Gastroesophageal sphincter (tissue), 4 donors: Measurements from ENCODE around the gene LILRA6. TPM values are rescaled to one million over a fixed set of nuclear protein-coding genes. Genes with fewer than 3 reads are reported as not detected.
A peak's percentile ranks its signal among the peaks of the same experiment; 100 is the strongest.

ENCODE experiments used
- ATAC-seq: fragments of 150-250 bp; one replicate; pipeline ENCODE4 v1.9.1; 2016; ENCODE audit warnings: mild to moderate bottlenecking, moderate library complexity
- H3K27ac ChIP-seq, 4 donors: fragments of 200-600 bp; sonication (generic) in 3 of 4; 1 replicate in 3 of 4; 2 replicates in 1 of 4; pipeline ENCODE4 v1.5.1; 2016 to 2019
- H3K27me3 ChIP-seq: fragments of 200-600 bp; sonication (generic); one replicate; pipeline ENCODE4 v1.5.1; 2019
- H3K36me3 ChIP-seq, 2 donors: fragments of 200-600 bp; sonication (generic); one replicate each; pipeline ENCODE4 v1.5.1; 2019; ENCODE audit warnings: control low read depth in 1 of 2
- H3K4me1 ChIP-seq, 3 donors: fragments of 200-600 bp; sonication (generic); 1 replicate in 2 of 3; 2 replicates in 1 of 3; pipeline ENCODE4 v1.5.1; 2016 to 2019; ENCODE audit warnings: control low read depth in 2 of 3
- H3K4me3 ChIP-seq, 2 donors: fragments of 200-600 bp; sonication (generic); one replicate each; pipeline ENCODE4 v1.5.1; 2019; ENCODE audit warnings: mild to moderate bottlenecking in 1 of 2, moderate library complexity in 1 of 2
- H3K9me3 ChIP-seq, 3 donors: fragments of 200-600 bp; sonication (generic); one replicate each; pipeline ENCODE4 v1.5.1; 2017 to 2019; ENCODE audit warnings: control low read depth in 2 of 3
- EP300 ChIP-seq: sonication (generic); formaldehyde crosslinking; IDR thresholded peaks from one replicate; pipeline ENCODE4 v1.6.1; 2017; ENCODE audit warnings: antibody characterized with exemption, mild to moderate bottlenecking
- POLR2A ChIP-seq, 2 donors: fragments of 450-650 bp; IDR thresholded peaks; one replicate each; pipeline ENCODE4 v1.6.1; 2017; ENCODE audit warnings: antibody characterized with exemption in 2 of 2, mild to moderate bottlenecking in 2 of 2, moderate library complexity in 1 of 2
- POLR2AphosphoS5 ChIP-seq: sonication (generic); formaldehyde crosslinking; IDR thresholded peaks from one replicate; pipeline ENCODE4 v1.6.1; 2017; ENCODE audit warnings: antibody characterized with exemption
- WGBS, 2 donors: methylation state at CpG; one replicate each; pipeline ENCODE4 v1.1.5; 2018; ENCODE audit warnings: low coverage in 1 of 2; 5-methylcytosine and 5-hydroxymethylcytosine counted together
- small RNA-seq, 4 donors: library from RNA; depleted of rRNA; stranded (forward); fragments of <200 nt; gene quantifications; one replicate each; pipeline ENCODE3, GENCODE V24; 2016
- total RNA-seq, 4 donors: library from RNA; depleted of rRNA; stranded (reverse); fragments of >200 nt; gene quantifications; one replicate each; pipeline ENCODE4 v1.1.0, GENCODE V29; 2016
- TF ChIP-seq, protein P1 (sequence below), 4 experiments: fragments of 200-600 bp in 2 of 4; fragments of 450-650 bp in 2 of 4; sonication (generic) in 1 of 4; IDR thresholded peaks; one replicate each; pipeline ENCODE4 v1.5.1; 2017 to 2019; ENCODE audit warnings: antibody characterized with exemption in 4 of 4, mild to moderate bottlenecking in 2 of 4, moderate library complexity in 2 of 4

The LILRA6 gene
- total RNA-seq, 4 donors from 2014 or later = 0.31 to 4.2 (median 2.2) TPM

DNA sequence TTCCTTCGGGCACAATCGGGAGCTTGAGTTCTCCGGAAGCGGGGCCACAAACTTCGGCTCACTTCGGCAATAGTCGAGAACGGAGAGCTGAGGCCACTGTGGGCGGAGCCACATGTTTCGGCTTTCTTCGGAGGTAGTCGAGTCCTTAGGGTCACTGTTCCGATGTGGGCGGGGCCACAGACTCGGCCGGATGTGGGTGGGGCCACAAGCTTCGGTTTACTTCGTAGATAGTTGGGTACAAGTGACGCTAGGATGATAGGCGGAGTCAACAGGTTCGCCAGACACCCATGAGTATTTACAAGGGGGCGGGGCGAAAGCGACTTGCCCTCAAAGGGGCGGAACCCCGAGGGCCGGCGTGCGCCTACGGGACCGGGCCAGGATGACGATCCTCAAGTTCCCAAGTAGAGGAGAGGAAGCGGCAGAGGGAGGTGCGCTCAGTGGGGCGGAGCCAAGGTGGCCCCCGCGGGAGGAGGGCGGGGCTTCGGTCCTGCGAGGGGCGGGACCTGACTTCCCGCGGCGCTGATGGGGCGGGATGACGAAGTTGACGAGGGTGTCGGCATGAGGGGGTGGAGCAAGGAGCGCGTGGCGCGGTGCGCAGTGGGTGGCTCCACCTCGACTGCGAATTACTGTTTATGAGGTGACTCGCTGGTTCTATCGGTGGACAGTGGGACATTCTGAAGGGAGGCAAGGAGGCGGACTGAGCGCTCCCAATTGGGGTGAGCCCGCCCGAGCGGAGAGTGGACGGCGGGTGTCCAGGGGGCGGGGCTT, 52.7 kb downstream of the LILRA6 start:
- Histone ChIP-seq H3K27ac (peak overlapping the region; percentile 79 to 100 (median 94)), H3K4me3 (peak overlapping the region; percentile 47 to 79), H3K9me3 (no peaks in the 10 kb centered on the region), H3K27me3 (no peaks in the 10 kb centered on the region), H3K4me1 (peaks cover 0 to 36% (median 17%) of the 10 kb centered on the region in 3 donors), H3K36me3 (peaks cover 0 to 32% of the 10 kb centered on the region in 2 donors)
- WGBS, 2 donors = 0 to 4% methylated on average over 4 to 18 of the region's 65 CpGs
- TF ChIP-seq POLR2A (IDR thresholded peaks at IDR 0.05) = peak; percentile 63 to 74
- TF ChIP-seq POLR2AphosphoS5 = peak; percentile 80
- TF ChIP-seq EP300 = no peak
- TF ChIP-seq, protein P1, sequence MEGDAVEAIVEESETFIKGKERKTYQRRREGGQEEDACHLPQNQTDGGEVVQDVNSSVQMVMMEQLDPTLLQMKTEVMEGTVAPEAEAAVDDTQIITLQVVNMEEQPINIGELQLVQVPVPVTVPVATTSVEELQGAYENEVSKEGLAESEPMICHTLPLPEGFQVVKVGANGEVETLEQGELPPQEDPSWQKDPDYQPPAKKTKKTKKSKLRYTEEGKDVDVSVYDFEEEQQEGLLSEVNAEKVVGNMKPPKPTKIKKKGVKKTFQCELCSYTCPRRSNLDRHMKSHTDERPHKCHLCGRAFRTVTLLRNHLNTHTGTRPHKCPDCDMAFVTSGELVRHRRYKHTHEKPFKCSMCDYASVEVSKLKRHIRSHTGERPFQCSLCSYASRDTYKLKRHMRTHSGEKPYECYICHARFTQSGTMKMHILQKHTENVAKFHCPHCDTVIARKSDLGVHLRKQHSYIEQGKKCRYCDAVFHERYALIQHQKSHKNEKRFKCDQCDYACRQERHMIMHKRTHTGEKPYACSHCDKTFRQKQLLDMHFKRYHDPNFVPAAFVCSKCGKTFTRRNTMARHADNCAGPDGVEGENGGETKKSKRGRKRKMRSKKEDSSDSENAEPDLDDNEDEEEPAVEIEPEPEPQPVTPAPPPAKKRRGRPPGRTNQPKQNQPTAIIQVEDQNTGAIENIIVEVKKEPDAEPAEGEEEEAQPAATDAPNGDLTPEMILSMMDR (IDR thresholded peaks at IDR 0.05) = no peak
- ATAC-seq = peak; percentile 80

DNA sequence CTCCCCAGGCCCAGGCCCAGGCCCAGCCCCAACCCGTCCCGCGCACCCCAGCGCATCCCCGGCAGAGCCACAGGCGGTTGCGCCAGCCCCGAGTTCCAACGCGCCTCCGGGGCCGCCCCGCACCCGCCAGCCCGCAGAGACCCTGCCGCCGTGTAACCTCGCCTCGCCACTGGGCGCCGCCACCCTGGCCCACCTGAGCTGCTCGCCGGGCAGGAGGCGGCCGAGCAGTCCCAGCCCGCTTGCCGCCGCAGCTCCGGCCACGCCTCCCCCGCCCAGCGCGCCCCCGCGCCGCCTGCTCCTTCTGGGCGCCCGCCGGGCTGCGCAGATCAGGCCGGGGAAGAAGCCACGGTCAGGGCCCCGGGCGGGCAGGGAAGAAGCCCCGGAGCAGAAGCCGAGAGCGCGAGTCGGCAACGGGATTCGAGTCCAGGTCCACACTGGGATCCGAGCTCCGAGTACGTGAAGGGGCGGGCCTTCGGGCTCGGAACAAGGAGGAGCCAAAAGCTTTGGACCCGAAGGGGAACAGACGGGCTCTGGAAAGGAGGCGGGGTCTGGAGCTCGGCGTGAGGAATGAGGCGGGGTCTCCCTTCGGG, 53.4 kb downstream of the LILRA6 start, which contains the start of gene MBOAT7:
MBOAT7 (minus strand) TSS at position 436 of the 590 bp plus-strand sequence. CDS start 1,072 bp downstream, outside the sequence.
- TF ChIP-seq EP300 (no peak), POLR2AphosphoS5 (peak; percentile 29), POLR2A (IDR thresholded peaks at IDR 0.05) (peak in 1 of 2 donors; percentile 37)
- TF ChIP-seq, protein P1 (IDR thresholded peaks at IDR 0.05) = peak in 3 of 4 experiments; percentile 54 to 60 (median 60)
- Histone ChIP-seq H3K36me3 (peaks cover 0 to 25% of the 10 kb centered on the region in 2 donors), H3K4me1 (peaks cover 0 to 36% (median 17%) of the 10 kb centered on the region in 3 donors), H3K27me3 (no peaks in the 10 kb centered on the region), H3K27ac (peak within 1 kb of the TSS; percentile 79 to 100 (median 94)), H3K9me3 (no peaks in the 10 kb centered on the region), H3K4me3 (peak within 1 kb of the TSS; percentile 47 to 79)
- peak; percentile 65 for ATAC-seq
- no CpG with 5 or more reads among the region's 64 CpGs for WGBS, 2 donors

DNA sequence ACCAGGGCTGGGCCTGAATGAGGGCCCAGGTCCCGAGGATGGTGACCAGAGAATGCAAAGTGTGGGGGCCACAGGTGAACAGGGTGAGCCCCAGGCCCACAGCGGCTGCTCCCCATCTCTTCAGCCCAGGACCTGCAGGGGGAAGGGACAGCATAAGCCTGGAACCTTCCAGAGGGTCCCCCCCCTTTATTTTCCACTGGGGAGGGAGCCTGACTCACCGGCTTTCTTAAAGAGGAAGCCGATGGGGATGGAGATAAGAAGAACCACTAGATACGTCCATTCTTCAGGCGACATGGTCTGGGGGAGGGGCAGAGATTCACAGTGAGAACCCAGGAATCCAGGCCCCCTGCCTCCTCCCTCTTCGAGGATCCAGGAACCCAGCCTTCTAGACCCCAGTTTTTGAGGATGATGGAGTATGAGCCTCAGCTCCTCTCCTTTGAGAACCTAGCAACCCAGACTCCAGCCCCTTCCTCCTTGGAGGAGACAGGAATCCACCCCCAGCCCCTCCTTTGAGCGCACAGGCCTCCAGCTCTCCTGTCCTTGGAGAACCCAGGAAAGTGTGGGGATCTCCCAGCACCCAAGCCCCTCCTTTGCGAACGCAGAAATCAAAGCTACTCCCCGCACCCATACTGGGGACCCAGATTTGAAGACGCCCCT, 54.2 kb downstream of the LILRA6 start:
- H3K27ac ChIP-seq = peak overlapping the region; percentile 75 to 100 (median 94)
- H3K4me1 ChIP-seq = peaks cover 0 to 36% (median 17%) of the 10 kb centered on the region in 3 donors
- 25% methylated on average over 5 of the region's 12 CpGs; no CpG with 5 or more reads in 1 of the 2 donors for WGBS, 2 donors
- no peaks in the 10 kb centered on the region for H3K9me3 ChIP-seq
- no peaks in the 10 kb centered on the region for H3K27me3 ChIP-seq
- H3K4me3 ChIP-seq = peak overlapping the region; percentile 47 to 79
- TF ChIP-seq POLR2AphosphoS5 (no peak), EP300 (no peak), POLR2A (IDR thresholded peaks at IDR 0.05) (no peak)
- TF ChIP-seq, protein P1 (IDR thresholded peaks at IDR 0.05) = no peak
- ATAC-seq = no peak
- H3K36me3 ChIP-seq = peaks cover 0 to 22% of the 10 kb centered on the region in 2 donors

DNA sequence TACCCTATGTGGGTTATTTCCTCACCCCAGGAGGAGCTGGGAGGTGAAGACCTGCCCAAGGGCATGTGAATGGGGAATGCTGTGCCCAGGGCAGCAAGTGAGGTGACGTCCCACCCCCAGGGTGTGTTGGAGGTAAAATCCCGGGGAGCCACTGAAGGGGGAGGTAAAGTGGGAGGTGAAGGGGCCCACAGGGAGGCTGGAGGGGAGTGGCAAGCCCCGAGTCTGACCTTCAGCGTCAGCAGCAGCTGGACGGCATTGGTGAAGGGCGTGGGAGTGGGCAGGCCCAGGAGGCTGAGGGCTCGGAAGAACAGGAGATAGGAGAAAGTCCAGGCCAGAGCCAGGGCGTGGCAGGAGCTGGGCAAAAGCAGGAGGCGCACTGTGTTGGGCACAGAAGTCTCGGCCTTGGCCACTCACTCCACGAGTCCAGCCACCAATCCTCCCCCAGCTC, 55.6 kb downstream of the LILRA6 start:
- TF ChIP-seq POLR2AphosphoS5 (no peak), POLR2A (IDR thresholded peaks at IDR 0.05) (no peak), EP300 (no peak)
- TF ChIP-seq, protein P1 (IDR thresholded peaks at IDR 0.05) = no peak
- no peak for ATAC-seq
- H3K27me3 ChIP-seq = no peaks in the 10 kb centered on the region
- WGBS, 2 donors = 85 to 93% methylated on average over 6 of the region's 11 CpGs
- H3K4me3 ChIP-seq = no peak overlapping the region
- H3K4me1 ChIP-seq = peaks cover 0 to 22% (median 12%) of the 10 kb centered on the region in 3 donors
- peaks cover 0 to 22% of the 10 kb centered on the region in 2 donors for H3K36me3 ChIP-seq
- H3K9me3 ChIP-seq = no peaks in the 10 kb centered on the region
- H3K27ac ChIP-seq = no peak overlapping the region

Small RNA genes within 50 kb of the gene (small RNA-seq; reads per million reads assigned to genes)
- gene MIR4752 (0 reads per million in 4 donors), gene RNU6-1307P (0 reads per million in 4 donors)

Other genes starting within 250 kb of the LILRA6 start
- not detected for gene VSTM1, start 178.9 kb downstream of the LILRA6 start, total RNA-seq
- not detected for gene TARM1, start 161.4 kb downstream of the LILRA6 start, total RNA-seq
- 1 to 10 TPM in 3 of 4 donors, not detected in 1; 1.2 to 2.4 (median 2.1) TPM for gene OSCAR, start 142.0 kb downstream of the LILRA6 start, total RNA-seq
- gene NDUFA3, start 139.9 kb downstream of the LILRA6 start, total RNA-seq = 10 to 100 TPM; 14.2 to 37.7 (median 21.5) TPM
- 10 to 100 TPM; 12.5 to 20.9 (median 15.2) TPM for gene TFPT, start 127.1 kb downstream of the LILRA6 start, total RNA-seq
- gene PRPF31, start 127.0 kb downstream of the LILRA6 start, total RNA-seq = 10 to 100 TPM; 51.6 to 67.1 (median 53.8) TPM
- 10 to 100 TPM; 14.7 to 32.4 (median 23.1) TPM for gene CNOT3, start 105.0 kb downstream of the LILRA6 start, total RNA-seq
- 10 to 100 TPM in 3 of 4 donors, 1 to 10 TPM in 1; 8.2 to 12.8 (median 11.1) TPM for gene LENG1, start 83.1 kb downstream of the LILRA6 start, total RNA-seq
- gene TMC4, start 69.6 kb downstream of the LILRA6 start, total RNA-seq = 1 to 10 TPM in 1 of 4 donors, under 1 TPM in 2, not detected in 1; 0.16 to 3.1 (median 0.31) TPM
- gene MBOAT7, start 53.2 kb downstream of the LILRA6 start, total RNA-seq = 10 to 100 TPM; 28.4 to 64.3 (median 36.5) TPM
- gene TSEN34, start 51.5 kb downstream of the LILRA6 start, total RNA-seq = 10 to 100 TPM; 57.4 to 73.2 (median 69.8) TPM
- 1,000 to 10,000 TPM; 1,142 to 2,786 (median 1,584) TPM for gene RPS9, start 41.9 kb downstream of the LILRA6 start, total RNA-seq
- gene LILRB3, start 19.8 kb downstream of the LILRA6 start, total RNA-seq = 10 to 100 TPM in 3 of 4 donors, 1 to 10 TPM in 1; 6.8 to 29.9 (median 21.3) TPM
- 10 to 100 TPM; 12.5 to 17.5 (median 15.1) TPM for gene LILRB5, start 14.5 kb upstream of the LILRA6 start, total RNA-seq
- gene LILRB2, start 38.3 kb upstream of the LILRA6 start, total RNA-seq = 1 to 10 TPM in 3 of 4 donors, under 1 TPM in 1; 0.93 to 5.0 (median 1.9) TPM
- 1 to 10 TPM in 3 of 4 donors, not detected in 1; 2.7 to 8.6 (median 2.8) TPM for gene LILRA5, start 70.4 kb upstream of the LILRA6 start, total RNA-seq
- gene LILRA4, start 96.4 kb upstream of the LILRA6 start, total RNA-seq = not detected
- 10 to 100 TPM in 2 of 4 donors, 1 to 10 TPM in 2; 4.8 to 22.5 (median 8.3) TPM for gene LAIR1, start 122.1 kb upstream of the LILRA6 start, total RNA-seq
- gene TTYH1, start 172.7 kb upstream of the LILRA6 start, total RNA-seq = 10 to 100 TPM in 1 of 4 donors, 1 to 10 TPM in 3; 1.2 to 19.8 (median 5.5) TPM
- gene LENG8, start 206.4 kb upstream of the LILRA6 start, total RNA-seq = 100 to 1,000 TPM in 2 of 4 donors, 10 to 100 TPM in 2; 25.4 to 215 (median 80.9) TPM
- gene LENG9, start 221.0 kb upstream of the LILRA6 start, total RNA-seq = 1 to 10 TPM; 2.6 to 9.1 (median 4.5) TPM
- 10 to 100 TPM in 3 of 4 donors, 1 to 10 TPM in 1; 4.2 to 24.1 (median 12.8) TPM for gene CDC42EP5, start 230.5 kb upstream of the LILRA6 start, total RNA-seq